DND-41 (cell line): ENCODE data around the gene FZD8.

Experiments
- ATAC-seq: fragments of 200-7000 bp; cut with Tn5 transposase; 3 replicates; pipeline ENCODE4 v1.9.1; 2021; ENCODE audit warnings: low read depth; ENCODE audit not compliant: insufficient read depth
- DNase-seq: peaks from one replicate; pipeline ENCODE4 v3.0.0-alpha.2; 2020
- H2AFZ ChIP-seq: 2 replicates; pipeline ENCODE4 v1.6.0; 2012; ENCODE audit warnings: low read depth, low read length
- H3K27ac ChIP-seq: 2 replicates; pipeline ENCODE4 v1.5.1; 2012; ENCODE audit warnings: low read length, inconsistent platforms
- H3K27me3 ChIP-seq: fragments of 200-600 bp; sonication (generic); 2 replicates; pipeline ENCODE4 v1.6.0; 2012; ENCODE audit warnings: low read length, mild to moderate bottlenecking, inconsistent platforms; ENCODE audit not compliant: insufficient read depth, poor library complexity
- H3K36me3 ChIP-seq: 2 replicates; pipeline ENCODE4 v1.5.1; 2012; ENCODE audit warnings: low read length, inconsistent platforms; ENCODE audit not compliant: insufficient read depth
- H3K4me1 ChIP-seq: 2 replicates; pipeline ENCODE4 v1.5.1; 2012; ENCODE audit warnings: mild to moderate bottlenecking, low read length; ENCODE audit not compliant: insufficient read depth
- H3K4me2 ChIP-seq: 2 replicates; pipeline ENCODE4 v1.6.0; 2012; ENCODE audit warnings: mild to moderate bottlenecking, moderate library complexity, low read length, inconsistent platforms; ENCODE audit not compliant: insufficient read depth
- H3K4me3 ChIP-seq, 2 experiments: fragments of 200-600 bp in 1 of 2; shearing (Covaris generic) in 1 of 2; 2 replicates each; pipeline ENCODE4 v1.5.1; 2012 to 2016; ENCODE audit warnings: inconsistent platforms in 2 of 2, low read length in 2 of 2, mild to moderate bottlenecking in 2 of 2, low read depth in 1 of 2, moderate library complexity in 1 of 2
- H3K79me2 ChIP-seq: 2 replicates; pipeline ENCODE4 v1.6.0; 2012; ENCODE audit warnings: low read length, inconsistent platforms; ENCODE audit not compliant: insufficient read depth
- H3K9ac ChIP-seq: 2 replicates; pipeline ENCODE4 v1.6.0; 2012; ENCODE audit warnings: low read depth, mild to moderate bottlenecking, inconsistent platforms, low read length, moderate library complexity
- H3K9me3 ChIP-seq: 2 replicates; pipeline ENCODE4 v1.5.1; 2012; ENCODE audit warnings: low read length, moderate library complexity, mild to moderate bottlenecking, inconsistent platforms; ENCODE audit not compliant: insufficient read depth, severe bottlenecking
- H4K20me1 ChIP-seq: 2 replicates; pipeline ENCODE4 v1.6.0; 2012; ENCODE audit warnings: low read length; ENCODE audit not compliant: insufficient read depth
- EZH2 ChIP-seq: IDR thresholded peaks from 3 replicates; pipeline ENCODE4 v1.6.1; 2012; ENCODE audit warnings: borderline replicate concordance, low read depth, mild to moderate bottlenecking, moderate library complexity, low read length, inconsistent platforms; ENCODE audit not compliant: severe bottlenecking
- TF ChIP-seq, protein P1 (sequence below): IDR thresholded peaks from 2 replicates; pipeline ENCODE4 v1.5.1; 2012; ENCODE audit warnings: borderline replicate concordance, low read length, moderate library complexity, mild to moderate bottlenecking; ENCODE audit not compliant: poor library complexity, severe bottlenecking; ENCODE audit errors: extremely low read depth

Gene FZD8

DNA sequence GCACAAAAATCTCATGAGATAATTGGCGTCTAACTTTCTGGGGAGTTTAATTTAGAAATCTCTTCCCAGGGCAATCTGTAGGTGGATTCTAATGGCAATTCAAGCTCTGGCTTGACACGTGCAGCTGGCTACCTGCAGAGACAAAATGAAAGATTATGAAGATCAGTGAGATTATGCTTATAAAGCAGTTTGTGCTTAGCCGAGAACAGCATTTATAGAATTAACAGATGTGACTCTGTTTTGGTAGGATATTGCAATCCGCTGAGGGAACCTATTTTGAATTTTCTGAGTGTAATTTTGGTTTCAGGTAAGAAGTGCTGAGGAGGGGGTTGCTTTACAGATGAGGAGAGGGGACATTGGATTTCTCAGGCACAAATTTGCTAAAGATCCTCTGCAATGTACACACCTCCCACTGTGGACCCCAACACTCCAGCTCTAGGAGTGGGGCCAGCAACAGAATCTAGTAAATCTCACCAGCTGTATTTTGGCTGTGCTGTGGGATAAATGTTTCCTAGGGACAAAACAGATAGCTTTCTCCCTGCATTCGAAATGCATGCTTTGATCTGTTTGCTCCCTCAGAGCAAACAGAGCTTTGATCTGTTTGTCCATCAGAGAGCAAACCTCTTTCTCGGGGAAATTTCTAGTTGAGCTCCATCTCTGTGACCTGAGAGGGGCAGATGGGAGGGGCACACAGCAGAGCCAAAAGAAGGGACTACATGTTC, 29.6 kb downstream of the FZD8 start:
- no peaks in the 10 kb centered on the region for H3K4me1 ChIP-seq
- no peak overlapping the region for H2AFZ ChIP-seq
- H3K4me2 ChIP-seq, result no peak overlapping the region
- no peaks in the 10 kb centered on the region for H3K79me2 ChIP-seq
- TF ChIP-seq EZH2, result no peak
- TF ChIP-seq, protein P1, sequence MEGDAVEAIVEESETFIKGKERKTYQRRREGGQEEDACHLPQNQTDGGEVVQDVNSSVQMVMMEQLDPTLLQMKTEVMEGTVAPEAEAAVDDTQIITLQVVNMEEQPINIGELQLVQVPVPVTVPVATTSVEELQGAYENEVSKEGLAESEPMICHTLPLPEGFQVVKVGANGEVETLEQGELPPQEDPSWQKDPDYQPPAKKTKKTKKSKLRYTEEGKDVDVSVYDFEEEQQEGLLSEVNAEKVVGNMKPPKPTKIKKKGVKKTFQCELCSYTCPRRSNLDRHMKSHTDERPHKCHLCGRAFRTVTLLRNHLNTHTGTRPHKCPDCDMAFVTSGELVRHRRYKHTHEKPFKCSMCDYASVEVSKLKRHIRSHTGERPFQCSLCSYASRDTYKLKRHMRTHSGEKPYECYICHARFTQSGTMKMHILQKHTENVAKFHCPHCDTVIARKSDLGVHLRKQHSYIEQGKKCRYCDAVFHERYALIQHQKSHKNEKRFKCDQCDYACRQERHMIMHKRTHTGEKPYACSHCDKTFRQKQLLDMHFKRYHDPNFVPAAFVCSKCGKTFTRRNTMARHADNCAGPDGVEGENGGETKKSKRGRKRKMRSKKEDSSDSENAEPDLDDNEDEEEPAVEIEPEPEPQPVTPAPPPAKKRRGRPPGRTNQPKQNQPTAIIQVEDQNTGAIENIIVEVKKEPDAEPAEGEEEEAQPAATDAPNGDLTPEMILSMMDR, result no peak
- H3K4me3 ChIP-seq, result no peak overlapping the region
- H3K27me3 ChIP-seq, result peaks cover 15% of the 10 kb centered on the region
- no peaks in the 10 kb centered on the region for H3K36me3 ChIP-seq
- no peak overlapping the region for H3K9ac ChIP-seq
- H3K27ac ChIP-seq, result no peak overlapping the region
- H3K9me3 ChIP-seq, result no peaks in the 10 kb centered on the region
- no peaks in the 10 kb centered on the region for H4K20me1 ChIP-seq
- DNase-seq, result no peak
- ATAC-seq, result no peak

DNA sequence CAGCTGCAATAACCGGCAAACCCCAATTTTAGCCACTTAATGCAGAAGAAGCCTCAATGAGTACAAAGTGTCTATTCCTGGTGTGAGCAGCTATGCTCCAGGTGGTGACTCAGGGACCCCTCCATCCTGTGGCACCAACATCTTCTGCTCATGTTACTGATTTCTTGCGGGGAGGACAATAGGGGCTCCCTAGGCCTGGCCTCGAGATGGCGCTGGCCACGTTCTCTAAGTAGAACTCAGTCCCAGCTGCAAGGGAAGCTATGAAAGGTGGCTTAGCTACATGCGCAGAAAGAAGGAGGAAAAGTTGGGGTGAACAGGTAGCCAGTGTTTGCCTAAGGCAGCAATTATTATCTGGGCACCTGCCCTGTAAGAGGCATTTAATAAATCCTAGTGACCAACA, 30.3 kb downstream of the FZD8 start:
- Histone ChIP-seq H3K4me1 (no peaks in the 10 kb centered on the region), H3K4me2 (no peak overlapping the region), H3K4me3 (no peak overlapping the region), H4K20me1 (no peaks in the 10 kb centered on the region), H3K27ac (no peak overlapping the region), H3K36me3 (no peaks in the 10 kb centered on the region), H3K9me3 (no peaks in the 10 kb centered on the region), H3K9ac (no peak overlapping the region), H3K27me3 (peaks cover 15% of the 10 kb centered on the region), H3K79me2 (no peaks in the 10 kb centered on the region), H2AFZ (no peak overlapping the region)
- no peak for TF ChIP-seq EZH2
- TF ChIP-seq, protein P1, result peak; percentile 3
- DNase-seq (no peak), ATAC-seq (no peak)

DNA sequence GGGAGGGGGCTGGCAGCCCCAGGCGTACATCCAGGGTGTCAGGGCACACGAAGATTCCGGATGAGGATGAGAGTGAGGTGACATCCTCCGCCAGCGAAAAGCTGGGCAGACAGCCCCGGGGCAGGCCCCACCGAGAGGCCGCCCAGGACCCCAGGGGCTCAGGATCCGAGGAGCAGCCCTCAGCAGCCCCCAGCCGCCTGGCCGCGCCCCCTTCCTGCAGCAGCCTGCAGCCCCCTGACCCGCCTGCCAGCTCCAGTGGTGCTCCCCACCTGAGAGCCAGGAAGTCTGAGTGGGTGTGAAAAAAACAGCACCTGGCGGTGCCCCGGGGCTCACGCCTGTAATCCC, 33.8 kb downstream of the FZD8 start:
- Histone ChIP-seq H3K4me1 (no peaks in the 10 kb centered on the region), H3K9ac (no peak overlapping the region), H3K4me3 (no peak overlapping the region), H4K20me1 (no peaks in the 10 kb centered on the region), H3K79me2 (no peaks in the 10 kb centered on the region), H3K27me3 (no peaks in the 10 kb centered on the region), H3K27ac (no peak overlapping the region), H3K9me3 (no peaks in the 10 kb centered on the region), H3K4me2 (no peak overlapping the region), H3K36me3 (no peaks in the 10 kb centered on the region), H2AFZ (no peak overlapping the region)
- ATAC-seq, result no peak
- TF ChIP-seq, protein P1, result no peak
- TF ChIP-seq EZH2, result no peak
- no peak for DNase-seq
